Endothelial cell of umbilical vein (primary cell): ENCODE results near the gene BEAN1.

Source experiments
- EZH2 ChIP-seq: IDR thresholded peaks from 2 replicates; pipeline ENCODE4 v1.6.1; 2012; ENCODE audit warnings: borderline replicate concordance, low read depth, mild to moderate bottlenecking, moderate library complexity, low read length, inconsistent platforms; ENCODE audit not compliant: severe bottlenecking
- TF ChIP-seq, protein P1 (sequence below), 2 donors: IDR thresholded peaks; 1 replicate in 1 of 2; 2 replicates in 1 of 2; pipeline ENCODE4 v1.5.1; 2011; ENCODE audit warnings: low read length in 2 of 2, mild to moderate bottlenecking in 2 of 2, moderate library complexity in 2 of 2, control low read depth in 1 of 2, inconsistent platforms in 1 of 2, low read depth in 1 of 2; ENCODE audit not compliant: insufficient read depth in 1 of 2; ENCODE audit errors: extremely low read depth in 1 of 2
- TF ChIP-seq, protein P2 (sequence below): IDR thresholded peaks from 2 replicates; pipeline ENCODE4 v1.6.1; 2011; ENCODE audit not compliant: insufficient read depth, insufficient read length

DNA sequence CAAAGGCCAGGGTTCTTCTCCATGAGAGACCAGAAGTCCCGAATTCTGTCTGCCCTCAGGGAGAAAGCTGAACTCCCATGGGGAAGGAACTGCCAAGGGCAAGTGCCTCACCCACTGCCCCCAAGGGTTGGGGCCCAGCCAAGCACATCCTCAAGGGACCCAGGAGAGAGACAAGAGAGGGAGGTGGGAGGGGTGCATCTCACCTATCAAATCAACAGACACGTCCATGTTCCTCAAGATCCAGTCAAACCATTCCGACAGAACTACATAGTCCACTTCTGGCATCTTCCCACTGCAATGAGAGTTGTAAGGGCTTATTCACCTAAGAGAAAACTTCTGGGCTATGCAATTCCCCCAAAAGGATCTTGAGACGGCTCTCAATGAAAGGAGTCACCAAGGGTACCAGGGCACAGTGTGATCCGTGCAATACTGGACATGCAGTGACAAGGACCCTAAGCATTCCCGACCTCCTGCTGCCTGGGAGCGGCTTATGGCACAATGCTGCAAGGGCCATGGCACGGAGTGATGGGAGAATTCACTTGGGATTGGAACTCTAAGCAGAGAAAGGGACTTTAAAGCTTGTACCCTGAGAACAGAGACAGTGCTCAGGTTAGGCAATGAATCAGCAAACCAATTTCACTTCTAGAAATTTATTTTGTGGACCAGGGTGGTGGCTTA, 90.6 kb downstream of the BEAN1 start:
- TF ChIP-seq, protein P1, sequence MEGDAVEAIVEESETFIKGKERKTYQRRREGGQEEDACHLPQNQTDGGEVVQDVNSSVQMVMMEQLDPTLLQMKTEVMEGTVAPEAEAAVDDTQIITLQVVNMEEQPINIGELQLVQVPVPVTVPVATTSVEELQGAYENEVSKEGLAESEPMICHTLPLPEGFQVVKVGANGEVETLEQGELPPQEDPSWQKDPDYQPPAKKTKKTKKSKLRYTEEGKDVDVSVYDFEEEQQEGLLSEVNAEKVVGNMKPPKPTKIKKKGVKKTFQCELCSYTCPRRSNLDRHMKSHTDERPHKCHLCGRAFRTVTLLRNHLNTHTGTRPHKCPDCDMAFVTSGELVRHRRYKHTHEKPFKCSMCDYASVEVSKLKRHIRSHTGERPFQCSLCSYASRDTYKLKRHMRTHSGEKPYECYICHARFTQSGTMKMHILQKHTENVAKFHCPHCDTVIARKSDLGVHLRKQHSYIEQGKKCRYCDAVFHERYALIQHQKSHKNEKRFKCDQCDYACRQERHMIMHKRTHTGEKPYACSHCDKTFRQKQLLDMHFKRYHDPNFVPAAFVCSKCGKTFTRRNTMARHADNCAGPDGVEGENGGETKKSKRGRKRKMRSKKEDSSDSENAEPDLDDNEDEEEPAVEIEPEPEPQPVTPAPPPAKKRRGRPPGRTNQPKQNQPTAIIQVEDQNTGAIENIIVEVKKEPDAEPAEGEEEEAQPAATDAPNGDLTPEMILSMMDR (IDR thresholded peaks at IDR 0.05; ENCODE audit: extremely low read depth in 1 of 2, insufficient read depth in 1 of 2, low read depth in 1 of 2, low read length in 2 of 2): no peak
- TF ChIP-seq, protein P2, sequence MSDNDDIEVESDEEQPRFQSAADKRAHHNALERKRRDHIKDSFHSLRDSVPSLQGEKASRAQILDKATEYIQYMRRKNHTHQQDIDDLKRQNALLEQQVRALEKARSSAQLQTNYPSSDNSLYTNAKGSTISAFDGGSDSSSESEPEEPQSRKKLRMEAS: no peak
- no peak for TF ChIP-seq EZH2
